HUDEP-2 (cell line): ENCODE data around the gene RPS25.
"Not testable (repeated sequence)": the region's sequence is repeated elsewhere in the genome, so short reads cannot be mapped to it uniquely, and the experiment has no call there.

Experiments
- DNase-seq, 76 experiments: peaks; one replicate each; lab custom pipeline; 2025; ENCODE audit not compliant: unreplicated experiment in 76 of 76; lab: John Stamatoyannopoulos, UW

Gene RPS25

DNA sequence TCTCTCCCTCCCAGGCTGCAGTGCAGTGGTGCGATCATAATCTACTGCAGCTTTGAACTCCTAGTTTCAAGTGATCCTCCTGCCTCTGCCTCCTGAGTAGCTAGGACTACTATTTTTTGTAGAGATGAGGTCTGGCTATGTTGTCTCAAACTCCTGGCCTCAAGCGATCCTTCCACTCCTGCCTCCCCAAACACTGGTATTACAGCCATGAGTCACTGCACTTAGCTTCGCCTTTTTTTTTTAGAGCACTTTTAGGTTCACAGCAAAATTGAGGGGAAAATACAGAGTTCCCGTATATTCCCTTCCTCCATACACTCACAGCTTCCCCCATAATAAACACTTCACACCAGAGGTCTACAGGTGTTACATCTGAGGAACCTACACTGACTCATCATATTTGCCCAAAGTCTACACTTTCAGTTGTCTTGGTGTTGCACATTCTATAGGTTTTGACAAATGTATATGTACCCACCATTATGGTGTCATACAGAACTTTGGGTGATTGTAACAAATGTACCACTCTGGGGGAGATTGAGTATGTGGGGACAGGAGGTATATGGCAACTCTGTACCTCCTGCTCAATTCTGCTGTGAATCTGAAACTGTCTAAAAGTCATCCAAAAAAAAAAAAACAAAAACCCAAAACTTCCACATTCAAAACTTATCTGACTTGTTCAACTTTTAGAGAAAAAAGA lies 23.8 kb upstream of the RPS25 start:
- DNase-seq, result no peak

- not testable (repeated sequence) for DNase-seq
These were observed 21.3 kb upstream of the RPS25 start for GRCh38 chr11:119039471-119039870.

DNA sequence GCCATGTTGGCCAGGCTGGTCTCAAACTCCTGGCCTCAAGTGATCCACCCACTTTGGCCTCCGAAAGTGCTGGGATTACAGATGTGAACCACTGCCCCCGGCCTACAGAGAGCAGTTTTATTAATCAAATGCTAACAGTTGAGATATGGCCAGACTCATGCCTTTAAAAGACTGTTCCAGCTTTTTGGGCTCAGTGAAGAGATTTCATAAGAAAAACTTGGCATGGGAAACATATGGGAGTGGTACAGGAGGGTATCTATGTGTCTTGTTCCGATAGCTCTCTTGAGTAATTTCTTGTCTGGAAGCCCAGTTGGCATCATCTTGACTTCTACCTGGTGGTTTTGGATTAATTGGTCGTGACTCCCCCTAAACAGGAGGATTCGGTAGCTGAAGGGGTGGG lies 20.7 kb upstream of the RPS25 start:
- no peak for DNase-seq

DNA sequence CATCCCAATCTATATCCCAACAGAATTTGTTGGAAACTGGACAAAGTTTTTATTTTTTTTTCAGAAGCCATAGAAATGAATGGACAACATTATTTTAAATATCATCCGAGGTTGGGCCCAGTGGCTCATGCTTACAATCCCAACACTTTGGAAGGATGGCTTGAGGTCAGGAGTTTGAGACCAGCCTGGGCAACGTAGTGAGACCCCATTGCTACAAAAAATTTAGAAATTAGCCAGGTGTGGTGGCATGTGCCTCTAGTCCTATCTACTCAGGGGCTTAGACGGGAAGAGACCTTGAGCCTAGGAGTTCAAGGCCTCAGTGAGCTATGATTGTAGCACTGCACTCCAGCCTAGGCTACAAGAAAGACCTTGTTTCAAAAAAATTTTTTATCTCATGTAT lies 16.7 kb upstream of the RPS25 start:
- no peak for DNase-seq

DNA sequence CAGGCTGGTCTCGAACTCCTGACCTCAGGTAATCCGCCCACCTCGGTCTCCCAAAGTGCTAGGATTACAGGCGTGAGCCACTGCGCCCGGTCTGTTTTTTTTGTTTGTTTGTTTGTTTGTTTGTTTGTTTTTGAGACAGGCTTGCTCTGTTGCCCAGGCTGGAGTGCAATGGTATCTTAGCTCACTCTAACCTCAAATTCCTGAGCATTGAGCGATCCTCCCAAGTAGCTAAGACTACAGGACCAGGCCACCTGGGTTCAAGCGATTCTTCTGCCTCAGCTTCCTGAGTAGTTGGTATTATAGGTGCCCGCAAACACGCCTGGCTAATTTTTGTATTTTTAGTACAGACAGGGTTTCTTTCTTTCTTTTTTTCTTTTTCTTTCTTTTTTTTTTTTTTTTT lies 15.3 kb upstream of the RPS25 start:
- DNase-seq, result not testable (repeated sequence)

DNA sequence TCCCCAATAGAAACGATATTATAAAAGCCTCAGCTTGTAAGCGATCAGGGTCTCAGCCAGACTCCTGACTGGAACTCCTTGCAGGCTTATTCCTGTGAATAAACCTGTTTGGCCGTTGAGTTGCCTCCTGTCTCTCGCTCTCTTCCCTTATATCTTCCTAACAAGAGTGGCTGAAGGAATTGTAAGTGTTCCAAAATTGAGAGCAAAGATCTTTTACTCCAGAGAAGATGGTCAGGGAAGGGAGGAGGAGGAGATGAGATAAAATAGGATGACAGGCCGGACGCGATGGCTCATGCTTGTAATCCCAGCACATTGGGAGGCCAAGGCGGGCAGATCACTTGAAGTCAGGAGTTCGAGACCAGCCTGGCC lies 13.8 kb upstream of the RPS25 start:
- no peak for DNase-seq

- DNase-seq, result peak; percentile 41 to 98 (median 96)
These were observed 12.3 kb upstream of the RPS25 start, which contains the start of gene SLC37A4 for GRCh38 chr11:119030329-119031047. TSS of gene SLC37A4 (minus strand) at chr11:119030877.

DNA sequence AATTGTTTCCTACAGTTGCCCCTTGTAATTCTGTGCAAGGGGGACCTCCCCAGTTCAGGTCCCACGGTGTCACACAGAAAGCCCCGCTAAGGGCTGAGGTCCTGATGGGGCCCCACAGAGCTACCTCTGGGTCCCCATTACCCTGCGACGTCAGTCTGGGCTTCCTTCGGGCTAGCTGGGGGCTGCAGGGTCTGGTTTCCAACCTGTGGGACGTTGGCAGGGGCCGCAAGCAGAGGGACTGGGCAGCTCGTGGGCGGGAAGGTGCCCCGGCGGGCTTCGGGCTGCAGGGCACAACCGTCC lies 11.8 kb upstream of the RPS25 start:
- DNase-seq, result peak in 1 of 76 experiments; percentile 48

DNA sequence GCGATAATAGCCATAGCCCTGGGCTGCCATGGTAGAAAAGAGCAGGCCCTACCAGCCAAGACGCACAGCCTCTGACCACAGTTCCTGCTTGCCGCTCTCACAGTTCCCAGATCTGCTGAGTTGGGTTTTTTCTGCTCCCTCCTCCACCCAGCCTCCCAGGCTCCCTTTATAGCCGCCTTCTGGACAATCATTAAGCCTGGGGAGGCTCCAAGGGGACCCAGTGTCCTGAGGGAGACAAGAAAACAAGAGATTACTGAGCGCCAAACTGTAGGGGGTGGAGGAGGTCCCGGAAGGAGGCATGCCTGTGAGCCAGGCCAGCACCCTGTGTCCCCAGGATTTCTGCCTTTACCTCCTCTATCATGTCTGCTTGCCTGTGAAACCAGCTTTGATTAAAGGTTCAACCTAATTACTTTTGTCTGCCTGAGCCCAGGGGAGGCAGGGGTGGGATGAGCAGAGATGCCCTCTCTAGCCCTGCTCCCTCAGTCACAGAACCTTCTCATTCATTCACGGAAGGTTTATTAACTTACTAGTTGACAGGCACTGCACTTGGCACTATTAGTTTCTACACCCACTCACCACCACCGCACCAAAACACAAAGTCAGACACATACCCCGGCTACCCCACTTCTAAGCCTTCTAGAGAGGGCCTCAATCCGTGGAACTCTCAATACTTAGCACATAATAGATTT lies 11.3 kb upstream of the RPS25 start:
- DNase-seq, result peak in 22 of 76 experiments; percentile 6 to 56 (median 24)

DNA sequence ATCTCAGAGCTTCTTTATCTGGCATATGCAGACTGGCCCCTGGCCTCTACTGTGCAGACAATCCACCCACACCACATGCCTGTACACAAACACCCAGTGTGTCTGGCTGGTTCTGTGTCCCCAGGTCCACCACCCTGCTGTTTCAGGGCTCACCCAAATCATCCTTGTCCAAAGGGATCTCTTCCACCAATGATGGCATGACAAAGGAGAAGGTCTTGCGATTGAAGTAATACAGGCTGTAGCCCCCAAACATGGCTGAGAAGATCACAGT lies 10.9 kb upstream of the RPS25 start:
- DNase-seq, result peak in 52 of 76 experiments; percentile 8 to 74 (median 38)

DNA sequence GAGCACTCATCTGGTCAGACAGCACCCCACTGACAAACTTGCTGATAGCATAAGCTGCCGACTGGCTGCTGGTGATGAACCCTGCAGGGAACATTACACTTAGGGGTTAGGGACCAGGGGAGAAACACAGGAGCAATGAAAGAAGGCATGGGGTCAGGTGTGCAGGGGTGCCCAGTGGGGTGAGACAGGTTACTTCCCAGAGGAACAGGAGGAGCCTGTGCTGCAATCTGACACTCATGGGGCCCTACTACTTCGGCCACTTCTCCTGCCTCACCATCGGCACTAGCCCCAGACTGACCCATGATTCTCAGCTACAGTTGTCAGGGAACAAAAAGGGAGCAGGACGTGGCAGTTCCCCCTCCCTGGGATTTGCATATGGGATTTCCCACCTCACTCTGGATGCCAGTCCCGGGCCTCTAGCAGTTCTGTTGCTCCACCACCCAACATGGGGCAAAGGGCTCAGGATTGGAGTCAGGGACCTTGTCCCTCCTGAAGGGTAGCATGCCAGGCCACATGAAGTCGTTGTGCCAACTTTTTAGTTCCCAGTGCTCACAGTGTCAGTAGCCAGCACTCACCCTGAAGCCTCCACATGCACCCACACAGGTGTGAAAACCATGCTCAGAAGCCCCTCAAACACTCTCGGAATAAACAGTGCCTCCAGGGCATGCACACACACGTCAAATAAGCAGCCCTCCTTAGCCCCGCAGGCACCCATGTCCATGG lies 10.4 kb upstream of the RPS25 start:
- peak in 1 of 76 experiments; percentile 23 for DNase-seq

DNA sequence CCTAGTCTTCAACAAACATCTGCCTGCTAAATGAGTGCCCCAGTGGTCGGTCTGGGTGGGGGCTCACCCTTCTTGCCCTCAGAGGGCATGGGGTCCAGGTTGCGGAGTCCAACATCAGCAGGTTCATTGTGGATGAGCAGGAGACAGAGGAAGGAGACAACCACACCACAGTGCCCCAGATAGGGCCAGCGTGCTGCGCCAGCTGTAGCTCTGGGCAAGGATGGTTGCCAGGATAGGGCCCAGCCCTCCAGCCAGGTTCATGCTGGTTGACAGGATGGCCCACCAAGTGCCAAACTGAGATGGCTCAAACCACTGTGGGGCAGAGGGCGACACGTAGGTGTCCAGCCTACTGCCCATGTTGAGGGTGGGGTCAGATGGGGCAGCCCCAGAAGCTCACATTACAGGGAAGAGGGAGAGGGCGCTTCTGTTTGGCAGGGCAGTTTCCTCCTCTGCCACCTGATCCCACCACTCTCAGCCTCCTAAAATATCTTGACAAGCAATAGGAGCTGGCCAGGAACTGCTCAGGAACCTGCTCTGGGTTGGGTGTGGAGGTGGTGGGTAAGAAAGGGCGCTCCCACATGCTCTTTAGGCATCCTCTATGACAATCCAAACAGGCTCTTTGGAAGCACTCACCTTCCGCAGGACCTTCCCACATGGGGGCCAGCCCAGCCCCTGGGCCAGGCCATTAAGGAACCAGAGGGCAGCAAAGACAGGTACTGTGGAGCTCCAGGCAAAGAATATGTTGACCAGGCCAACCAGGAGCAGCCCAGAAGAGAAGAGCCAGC lies 9.6 kb upstream of the RPS25 start:
- DNase-seq, result no peak

DNA sequence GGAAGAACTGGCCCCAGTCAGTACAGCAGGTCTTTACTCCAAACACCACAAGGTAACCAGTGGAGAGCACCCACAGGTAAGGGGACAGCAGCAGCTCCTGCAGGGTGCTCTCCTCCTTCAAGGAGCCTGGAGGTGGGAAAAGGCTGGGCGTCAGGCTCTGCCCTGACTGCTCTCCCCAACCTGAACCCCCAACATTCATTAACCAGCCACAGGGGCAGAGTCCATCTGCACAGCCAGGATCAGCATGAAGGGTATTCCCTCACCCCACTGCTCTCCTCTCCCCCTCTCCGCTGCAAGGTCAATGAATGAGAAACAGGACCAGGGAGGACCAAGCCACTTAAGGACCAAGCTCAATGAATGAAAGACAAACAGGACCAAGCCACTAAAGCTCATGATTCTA lies 8.8 kb upstream of the RPS25 start:
- no peak for DNase-seq

DNA sequence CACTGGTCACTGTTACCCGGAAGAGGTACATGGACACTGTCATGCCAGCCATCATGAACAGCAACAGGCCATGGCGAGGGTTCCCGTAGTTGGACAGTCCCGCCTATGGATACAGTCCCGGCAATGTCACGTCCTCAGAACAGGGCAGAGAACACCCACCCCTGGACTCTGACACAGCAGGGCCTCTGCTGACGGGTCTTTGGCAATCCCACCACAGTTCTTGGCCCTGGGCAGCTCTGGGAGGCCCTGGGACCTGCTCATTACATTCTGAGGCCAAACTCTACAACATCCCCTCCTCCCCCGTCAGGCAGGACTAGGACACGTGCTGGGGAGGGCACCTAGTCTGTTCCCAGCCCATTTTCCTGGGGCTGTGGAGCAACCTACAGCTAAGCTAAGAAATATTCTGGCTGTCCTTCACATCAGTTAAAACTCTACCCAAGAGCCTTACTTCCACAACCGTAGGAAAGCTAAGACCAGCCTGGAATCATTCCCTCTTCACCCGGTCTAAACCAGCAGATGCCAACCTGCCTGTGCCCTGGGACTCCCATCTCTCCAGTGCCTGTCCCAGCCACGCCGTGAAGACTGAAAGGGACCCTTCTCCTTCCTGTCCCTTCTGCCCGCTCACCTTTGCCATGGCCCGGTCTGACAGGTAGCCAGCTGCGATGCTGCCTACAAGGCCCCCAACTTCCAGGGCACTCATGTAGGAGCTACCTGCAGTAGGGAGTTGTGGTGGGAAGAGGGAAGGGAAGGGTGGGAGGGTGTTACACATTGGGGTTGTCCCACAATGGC lies 8.0 kb upstream of the RPS25 start:
- no peak for DNase-seq

- DNase-seq, result no peak
These were observed 7.4 kb upstream of the RPS25 start for GRCh38 chr11:119025541-119025940.

DNA sequence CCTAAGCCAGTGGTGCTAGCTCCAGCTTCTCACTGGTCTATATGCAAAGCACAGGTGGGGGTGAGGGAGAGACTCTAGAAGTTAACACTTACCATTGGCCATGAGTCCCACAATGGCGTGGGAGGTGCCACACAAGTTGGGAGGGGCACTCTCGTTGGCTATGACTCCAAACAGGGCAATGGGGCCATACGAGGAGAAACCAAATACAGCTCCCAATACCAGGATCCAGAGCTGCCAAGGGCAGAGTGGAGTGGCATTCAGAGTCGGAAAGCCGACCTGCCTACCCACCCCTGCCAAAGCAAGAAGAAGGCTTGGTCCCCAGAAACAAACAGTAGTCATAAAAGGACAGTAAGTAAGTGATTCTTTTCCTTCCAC lies 6.9 kb upstream of the RPS25 start:
- DNase-seq, result peak in 21 of 76 experiments; percentile 3 to 49 (median 20)

DNA sequence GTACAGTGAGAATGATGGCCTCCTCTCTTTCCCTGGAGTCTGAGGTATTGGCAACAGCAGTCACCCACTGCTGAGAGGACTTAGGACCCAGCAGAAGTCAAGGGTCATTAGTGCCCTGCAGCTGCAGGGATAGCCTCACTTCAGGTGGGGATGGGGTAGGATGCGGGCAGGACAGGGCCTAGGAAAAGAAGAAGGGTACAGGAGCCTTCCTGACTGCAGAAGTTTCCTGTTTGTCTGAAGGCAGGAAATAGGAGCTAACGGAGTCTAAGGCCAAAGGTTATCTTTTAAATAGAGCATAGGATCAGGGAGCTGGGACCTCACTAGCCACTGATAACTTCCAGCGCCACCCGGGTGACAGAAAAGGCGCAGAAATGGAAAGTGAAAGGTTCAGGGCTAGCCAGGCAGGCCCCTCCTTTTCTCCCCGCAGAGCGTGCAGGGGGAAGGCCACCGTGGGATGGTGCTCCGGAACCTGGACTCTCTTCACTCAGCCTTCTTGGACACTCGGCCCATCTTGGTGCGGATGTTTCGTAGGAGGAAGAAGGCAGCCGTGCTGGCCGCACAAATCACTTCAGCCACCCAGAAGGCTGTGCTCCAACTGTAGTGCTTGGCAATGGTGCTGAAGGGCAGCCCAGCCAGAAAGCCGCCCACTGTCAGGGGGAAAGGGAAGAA lies 6.4 kb upstream of the RPS25 start:
- DNase-seq, result no peak

GRCh38 chr11:119023741-119024140 lies 5.6 kb upstream of the RPS25 start:
- DNase-seq, result peak in 2 of 76 experiments; percentile 17 to 20

DNA sequence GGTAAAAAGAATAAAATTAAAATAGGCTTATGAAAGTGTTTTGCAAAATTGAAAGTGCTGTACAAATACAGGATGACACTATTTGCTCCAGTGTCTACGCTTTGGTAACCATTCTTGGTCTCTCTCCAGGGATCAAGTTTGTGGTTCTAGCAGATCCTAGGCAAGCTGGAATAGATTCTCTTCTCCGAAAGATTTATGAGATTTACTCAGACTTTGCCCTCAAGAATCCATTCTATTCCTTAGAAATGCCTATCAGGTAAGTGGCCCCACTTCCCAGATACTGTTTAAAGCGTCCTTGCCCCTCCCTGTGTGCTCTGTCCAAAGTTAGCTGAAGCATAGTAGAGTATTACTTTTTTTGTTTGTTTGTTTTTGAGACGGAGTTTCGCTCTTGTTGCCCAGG lies 3.5 kb upstream of the RPS25 start:
- no peak for DNase-seq
